GM19238 (cell line): Measurements from ENCODE around the gene SPEF1.
"Not testable (repeated sequence)": the region's sequence is repeated elsewhere in the genome, so short reads cannot be mapped to it uniquely, and the experiment has no call there.

ENCODE experiments used
- DNase-seq: peaks from one replicate; pipeline ENCODE4 v3.0.0; 2011; ENCODE audit warnings: low spot score; ENCODE audit not compliant: insufficient read length

The SPEF1 gene, protein sequence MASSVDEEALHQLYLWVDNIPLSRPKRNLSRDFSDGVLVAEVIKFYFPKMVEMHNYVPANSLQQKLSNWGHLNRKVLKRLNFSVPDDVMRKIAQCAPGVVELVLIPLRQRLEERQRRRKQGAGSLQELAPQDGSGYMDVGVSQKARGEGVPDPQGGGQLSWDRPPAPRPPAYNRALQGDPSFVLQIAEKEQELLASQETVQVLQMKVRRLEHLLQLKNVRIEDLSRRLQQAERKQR

DNA sequence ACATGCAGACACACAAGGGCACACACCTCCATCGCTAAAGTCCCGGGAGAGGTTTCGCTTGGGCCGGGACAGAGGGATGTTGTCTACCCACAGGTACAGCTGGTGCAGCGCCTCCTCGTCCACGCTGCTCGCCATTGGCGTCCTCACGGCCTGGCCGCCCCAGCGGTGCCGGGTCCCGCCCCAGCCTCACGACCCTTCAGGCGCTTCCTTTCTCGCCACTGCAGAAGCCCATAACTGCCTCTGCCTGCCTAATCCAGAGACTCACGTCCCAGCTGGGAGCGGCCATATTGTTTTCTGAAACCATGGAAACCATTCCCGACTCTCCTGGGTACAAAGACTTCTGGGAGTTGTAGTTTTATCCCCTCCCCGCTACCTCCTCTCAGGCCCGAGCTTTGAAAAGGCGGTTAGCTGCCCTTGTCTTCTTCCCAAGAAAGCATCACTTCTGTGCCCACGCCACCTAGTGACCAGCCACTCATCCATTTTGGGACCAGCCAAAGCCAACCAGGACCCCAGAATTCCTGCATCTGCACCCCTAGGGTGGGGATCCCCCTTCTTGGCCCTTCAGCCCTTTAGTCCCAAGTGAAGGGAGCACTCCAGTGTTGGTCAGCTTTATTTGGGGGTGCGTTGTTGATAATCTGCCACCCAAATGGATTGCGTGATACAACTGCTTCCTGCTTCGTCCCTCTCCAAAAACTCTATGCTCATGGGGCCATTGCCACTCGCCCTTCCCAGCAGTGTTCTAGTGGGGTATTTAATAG, at the start of gene SPEF1:
Gene SPEF1, minus strand, starts transcription at position 296 of the 758 bp plus-strand sequence. Its CDS starts 161 bp downstream, at position 135.
- peak; percentile 88 for DNase-seq

DNA sequence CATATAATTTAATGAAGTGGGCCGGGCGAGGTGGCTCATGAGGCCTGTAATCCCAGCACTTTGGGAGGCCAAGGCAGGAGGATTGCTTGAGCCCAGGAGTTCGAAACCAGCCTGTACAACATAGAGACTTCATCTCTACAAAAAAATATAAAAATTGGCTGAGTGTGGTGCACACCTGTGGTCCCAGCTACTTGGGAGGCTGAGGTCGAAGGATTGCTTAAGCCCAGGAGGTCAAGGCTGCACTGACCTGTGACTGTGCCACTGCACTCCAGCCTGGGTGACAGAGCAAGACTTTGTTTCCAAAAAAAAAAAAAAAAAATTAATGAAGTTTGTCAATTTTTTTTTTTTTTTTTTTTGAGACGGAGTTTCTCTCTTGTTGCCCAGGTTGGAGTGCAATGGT, 48.6 kb upstream of the SPEF1 start:
- not testable (repeated sequence) for DNase-seq

DNA sequence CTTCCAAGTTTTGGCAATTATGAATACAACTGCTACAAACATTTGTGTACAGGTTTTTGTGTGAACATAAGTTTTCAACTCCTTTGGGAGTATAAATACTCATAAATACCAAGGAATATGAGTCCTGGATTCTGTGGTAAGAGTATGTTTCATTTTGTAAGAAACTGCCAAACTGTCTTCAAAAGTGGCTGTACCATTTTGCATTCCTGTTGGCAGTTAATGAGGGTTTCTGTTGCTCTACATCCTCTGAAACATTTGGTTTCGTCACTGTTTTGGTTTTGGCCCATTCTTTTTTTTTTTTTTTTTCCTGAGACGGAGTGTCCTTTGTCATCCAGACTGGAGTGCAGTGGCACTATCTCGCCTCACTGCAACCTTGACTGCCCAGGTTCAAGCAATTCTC, 47.5 kb upstream of the SPEF1 start:
- no peak for DNase-seq

DNA sequence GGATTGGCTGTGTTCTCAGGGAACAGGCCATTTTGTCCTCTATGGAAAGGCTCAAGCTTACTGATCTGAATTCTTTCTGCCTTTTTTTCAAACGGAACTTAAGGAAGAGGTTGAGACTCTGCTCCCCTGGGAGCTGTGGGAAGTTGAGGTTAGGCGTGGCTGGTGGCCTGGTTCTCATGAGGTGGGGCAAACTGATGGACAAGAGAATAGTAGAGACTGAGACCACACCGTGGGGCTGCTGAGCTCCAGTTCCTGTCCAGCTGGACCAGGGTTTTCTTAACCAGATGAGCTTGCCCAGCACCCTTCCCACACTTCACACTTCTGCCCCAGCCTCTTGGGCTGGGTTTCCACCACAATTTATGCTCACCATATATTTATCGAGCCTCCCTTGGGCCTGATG, 45.2 kb upstream of the SPEF1 start:
- DNase-seq, result no peak

DNA sequence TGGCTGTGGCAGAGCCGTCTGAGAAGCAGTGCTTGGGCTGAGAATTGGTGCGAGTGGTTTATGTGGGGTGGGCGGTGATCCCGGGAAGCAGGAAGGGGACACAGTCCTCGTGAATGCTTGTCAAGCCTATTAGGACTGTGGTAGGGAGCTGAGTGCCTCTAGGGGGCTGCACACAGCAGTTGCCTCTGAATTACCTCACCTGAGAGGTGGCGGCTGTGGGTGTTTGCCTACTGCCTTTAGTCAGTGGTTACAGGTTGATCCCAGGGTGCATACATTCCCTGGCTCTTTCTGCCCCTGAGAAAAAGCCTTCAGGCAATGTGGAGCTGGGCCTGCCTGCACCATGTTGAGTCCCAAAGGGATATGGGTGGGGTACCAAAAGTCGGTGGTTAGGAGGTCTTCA, 44.3 kb upstream of the SPEF1 start:
- DNase-seq, result no peak

DNA sequence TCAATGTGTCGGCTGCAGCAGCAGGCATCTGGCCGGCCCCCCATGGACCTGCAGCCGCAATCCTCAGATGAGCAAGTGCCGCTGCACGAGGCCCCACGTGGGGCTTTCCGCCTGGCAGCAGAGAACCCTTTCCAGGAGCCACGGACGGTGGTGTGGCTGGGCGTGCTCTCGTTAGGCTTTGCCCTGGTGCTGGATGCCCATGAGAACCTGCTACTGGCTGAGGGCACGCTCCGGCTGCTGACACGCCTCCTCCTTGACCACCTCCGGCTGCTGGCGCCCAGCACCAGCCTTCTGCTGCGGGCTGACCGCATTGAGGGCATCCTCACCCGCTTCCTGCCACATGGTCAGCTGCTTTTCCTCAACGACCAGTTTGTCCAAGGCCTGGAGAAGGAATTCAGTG, 42.6 kb upstream of the SPEF1 start:
- no peak for DNase-seq

DNA sequence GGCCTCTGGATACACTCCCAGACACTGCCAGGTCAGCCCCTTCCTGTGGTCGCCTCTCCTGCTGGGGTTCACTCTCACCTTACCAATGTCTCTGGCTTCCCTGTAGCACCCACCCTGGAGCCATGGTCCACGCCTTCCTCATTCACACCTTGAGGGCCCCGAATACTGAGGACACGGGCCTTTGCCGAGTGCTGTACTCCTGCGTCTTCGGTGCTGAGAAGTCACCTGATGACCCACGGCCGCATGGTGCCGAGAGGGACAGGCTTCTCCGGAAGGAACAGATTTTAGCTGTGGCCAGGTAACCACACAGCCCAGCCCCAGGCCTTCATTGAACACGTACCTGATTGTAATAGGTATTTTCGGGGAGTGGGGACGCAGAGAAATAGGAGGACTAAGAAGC, 40.7 kb upstream of the SPEF1 start:
- DNase-seq, result no peak

DNA sequence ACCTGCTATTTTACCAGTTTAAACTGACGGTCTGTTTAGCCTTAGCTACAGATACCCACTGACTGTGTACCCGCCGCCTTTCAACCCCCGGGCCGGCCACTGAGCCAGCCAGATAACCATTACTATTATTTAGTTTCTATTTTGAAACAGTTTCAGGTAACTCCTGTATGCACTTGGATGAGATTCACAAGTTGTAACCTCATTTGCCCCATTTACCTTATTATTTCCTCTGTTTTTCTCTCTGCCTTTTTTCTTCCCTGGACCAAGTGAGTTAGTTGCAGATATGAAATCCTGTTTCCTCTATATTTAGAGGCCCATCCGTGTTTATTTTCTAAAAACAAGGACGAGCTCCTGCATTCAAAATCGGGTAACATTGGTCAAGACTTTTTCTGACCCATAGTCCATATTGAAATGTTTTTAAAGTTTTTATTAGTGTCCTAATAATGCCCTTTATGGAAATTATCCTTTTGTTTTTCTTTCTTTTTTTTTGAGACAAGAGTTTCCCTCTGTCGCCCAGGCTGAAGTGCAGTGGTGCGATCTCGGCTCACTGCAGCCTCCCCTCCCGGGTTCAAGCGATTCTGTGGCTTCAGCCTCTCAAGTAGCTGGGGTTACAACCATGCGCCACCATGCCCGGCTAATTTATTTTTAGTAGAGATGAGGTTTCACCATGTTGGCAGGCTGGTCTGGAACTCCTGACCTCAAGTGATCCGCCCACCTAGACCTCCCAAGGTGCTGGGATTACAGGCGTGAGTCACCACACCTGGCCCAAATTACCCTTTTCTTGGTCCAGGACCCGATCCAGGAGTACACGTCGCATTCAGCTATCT, 39.9 kb upstream of the SPEF1 start:
- no peak for DNase-seq

DNA sequence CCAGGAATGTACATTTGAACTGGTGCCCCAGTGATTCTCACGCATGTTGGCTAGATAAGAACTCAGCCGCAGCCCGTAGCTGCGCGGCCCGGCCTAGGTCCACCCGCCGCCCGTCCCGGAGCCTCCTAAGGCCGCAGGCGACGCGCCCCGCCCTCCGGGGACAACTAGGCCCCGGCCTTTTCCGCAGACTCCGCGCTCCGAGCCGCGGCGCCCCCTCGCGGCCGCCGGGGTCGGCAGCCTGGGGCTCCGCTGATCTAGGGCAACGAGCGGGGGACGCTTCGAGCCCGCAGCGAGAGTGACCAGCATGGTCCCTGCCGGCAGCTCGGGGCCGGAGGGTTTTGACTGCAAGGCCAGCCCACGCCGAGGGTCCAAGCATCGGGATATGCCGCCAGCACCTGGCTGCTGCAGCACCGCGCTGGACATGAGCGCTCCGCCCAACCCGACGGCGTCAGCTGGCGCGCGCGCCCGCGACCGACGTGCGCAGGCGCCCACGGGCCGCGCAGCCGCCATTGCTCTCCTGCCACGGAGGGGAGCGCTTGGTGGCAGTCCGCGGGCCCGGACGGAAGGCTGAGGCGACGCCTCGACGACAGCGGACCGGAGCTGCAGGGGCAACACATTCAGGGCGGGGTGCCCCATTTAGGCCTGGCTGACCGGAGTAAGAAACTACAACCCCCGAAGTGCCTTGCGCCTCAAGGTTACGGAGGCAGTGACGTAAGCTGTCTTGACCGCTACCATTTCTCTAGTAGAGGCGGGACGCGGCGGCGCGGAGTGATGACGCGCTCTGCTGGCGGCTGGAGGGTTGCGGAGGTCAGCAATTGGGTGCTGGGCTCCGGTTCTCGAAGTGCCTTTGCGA, 39.0 kb upstream of the SPEF1 start, which contains the start of gene AP5S1:
Gene AP5S1, plus strand, starts transcription at position 500 of the 853 bp plus-strand sequence. CDS start 1,571 bp downstream, outside the sequence.
- DNase-seq, result peak; percentile 91

DNA sequence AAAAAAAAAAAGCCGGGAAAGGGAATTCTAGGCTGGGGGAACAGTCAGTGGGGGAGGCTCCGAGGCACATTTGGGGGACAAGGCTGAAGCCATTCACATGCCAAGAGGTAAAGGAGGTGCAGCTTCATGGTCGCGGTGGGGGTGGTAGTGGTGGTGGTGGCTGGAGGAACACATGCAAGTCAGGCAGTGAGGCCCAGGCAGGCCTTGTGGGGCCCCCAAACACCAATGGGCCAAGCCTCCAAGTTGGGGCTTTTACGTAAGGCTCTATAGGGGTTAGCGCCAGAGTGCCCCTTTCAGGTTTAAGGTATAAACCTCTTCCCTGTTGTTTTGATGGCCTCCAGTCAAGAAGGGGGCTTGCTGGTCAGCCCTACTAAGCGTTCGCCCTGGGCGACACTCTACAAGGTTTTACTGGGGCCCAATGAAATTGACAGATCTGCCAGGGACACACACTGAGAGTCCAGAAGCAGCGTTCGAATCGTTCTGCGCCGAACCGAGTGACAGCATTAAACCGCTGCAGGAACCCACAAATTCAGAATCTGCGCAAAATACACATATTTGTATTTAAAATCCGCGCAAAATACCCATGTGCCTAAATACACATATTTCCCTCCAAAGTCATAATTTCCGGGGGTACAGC, 38.3 kb upstream of the SPEF1 start:
- no peak for DNase-seq

DNA sequence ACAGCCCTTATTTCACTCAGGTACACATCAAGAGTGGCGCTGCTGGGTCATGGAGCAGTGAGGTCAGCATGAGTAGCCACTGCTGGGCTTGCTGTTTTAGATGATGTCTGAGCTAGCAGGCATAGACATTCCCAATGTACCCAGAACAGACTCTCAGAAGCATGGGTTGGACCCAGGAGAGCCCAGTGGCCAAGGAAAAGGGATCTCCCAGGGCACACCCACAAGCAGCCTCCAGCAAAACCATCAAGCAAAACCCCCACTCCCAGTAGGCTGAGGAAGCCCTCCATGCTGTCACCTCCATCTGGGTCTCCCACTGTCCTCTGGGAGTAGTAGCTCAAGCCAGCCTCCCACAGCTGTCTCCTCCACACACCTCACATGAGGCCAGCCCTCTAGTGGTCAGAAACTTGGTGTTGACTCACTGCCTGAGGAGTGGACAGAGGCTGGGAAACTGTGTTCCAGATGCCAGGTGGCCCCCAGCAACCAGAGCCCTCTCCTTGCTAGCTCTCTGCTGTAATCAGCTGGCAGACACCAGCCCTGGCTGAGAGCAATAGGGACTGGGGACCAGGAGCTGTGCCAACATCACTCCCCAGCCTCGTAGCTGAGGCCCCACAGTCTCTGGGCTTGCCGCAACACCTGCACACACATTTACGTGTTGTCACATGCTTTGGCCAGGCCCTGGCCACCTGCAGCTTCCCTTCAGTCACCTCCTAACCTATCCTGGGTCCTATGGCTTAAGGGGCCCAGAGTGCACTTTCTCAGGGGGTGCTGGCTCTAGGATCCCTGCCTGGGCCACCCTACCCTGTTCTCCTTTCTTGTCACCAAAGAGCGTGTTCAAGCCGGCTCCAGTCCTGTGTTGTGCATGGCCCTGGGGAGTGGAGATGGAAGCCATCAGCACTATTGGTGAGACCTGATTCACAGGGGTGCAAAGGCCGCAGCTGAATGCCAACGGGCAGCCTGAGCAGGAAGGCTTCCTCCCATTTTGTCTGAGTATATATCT, 37.2 kb upstream of the SPEF1 start:
- DNase-seq, result no peak

DNA sequence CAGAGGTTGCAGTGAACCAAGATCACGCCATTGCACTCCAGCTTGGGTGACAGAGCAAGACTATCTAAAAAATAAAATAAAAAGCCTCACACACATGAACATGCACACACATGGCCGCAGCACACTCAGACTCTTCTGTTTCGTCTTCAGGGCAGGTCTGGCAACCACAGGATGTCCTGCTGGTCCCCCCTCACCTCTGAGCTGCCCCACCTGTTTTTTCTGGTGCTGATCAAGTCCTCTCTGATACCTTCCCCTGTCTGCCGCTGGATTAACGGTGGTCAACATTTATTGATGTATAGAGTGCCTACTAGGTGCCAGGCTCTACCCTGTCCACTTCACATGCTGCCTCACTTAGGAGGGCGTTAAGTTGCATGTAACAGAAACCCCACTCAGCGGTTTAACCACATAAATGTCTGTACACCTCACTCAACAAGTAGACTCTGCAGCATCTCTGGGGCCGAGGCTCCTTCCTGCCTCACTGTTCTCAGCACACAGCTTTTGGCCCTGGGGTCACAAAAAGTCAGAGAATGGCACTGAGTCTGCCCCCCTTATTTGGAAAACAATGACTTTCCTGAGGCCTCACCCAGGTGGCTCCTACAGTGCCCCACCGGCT, 34.6 kb upstream of the SPEF1 start:
- no peak for DNase-seq

DNA sequence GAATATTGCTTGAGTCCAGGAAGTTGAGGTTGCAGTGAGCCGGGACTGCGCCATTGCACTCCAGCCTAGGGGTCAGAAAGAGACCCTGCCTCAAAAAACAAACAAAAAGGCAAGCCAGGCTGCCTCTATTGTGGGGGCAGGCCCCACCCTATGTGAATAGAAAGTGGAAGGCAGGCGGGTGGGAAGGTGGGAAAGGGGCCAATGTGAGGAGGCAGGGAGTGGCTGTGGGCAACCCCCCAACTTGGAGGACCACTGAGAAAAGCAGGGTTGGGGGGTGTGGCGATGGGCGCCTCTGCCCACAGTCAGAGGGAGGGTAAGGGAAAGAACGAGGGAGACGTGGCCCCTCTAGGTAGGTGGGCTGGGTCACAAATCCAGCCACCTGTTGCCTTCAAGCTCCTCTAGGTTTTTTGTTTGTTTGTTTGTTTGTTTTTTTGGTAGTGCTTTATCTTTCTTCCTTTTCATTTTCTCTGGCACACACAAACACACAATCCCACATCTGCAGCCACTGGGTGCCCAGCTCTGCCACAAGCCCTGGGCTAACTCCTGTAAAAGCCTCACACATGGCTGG, 33.8 kb upstream of the SPEF1 start:
- no peak for DNase-seq

DNA sequence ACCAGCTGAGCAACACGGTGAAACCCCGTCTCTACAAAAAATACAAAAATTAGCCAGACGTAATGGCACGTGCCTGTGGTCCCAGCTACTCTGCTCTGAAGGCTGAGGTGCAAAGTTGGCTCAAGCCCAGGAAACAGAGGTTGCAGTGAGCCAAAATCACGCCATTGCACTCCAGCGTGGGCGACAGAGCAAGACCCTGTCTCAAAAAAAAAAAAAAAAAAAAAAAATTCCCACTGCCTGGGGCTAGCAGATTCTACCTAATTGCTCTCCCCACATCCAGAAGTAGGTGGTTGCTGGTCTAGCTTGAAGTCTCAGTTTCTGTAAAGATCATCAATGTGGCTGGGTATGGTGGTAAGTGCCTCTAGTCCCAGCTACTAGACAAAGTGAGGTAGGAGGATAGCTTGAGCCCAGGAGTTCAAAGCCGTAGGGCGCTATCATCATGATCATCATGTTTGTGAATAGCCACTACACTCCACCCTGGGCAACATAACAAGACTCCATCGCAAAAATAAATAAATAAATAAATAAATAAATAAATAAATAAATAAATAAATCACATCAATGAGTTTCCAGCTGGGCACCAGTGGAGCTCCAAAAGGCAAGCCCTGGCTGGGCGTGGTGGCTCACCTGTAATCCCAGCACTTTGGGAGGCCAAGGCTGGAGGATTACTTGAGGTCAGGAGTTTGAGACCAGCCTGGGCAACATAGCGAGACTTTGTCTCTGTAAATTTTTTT, 32.8 kb upstream of the SPEF1 start:
- DNase-seq, result no peak

DNA sequence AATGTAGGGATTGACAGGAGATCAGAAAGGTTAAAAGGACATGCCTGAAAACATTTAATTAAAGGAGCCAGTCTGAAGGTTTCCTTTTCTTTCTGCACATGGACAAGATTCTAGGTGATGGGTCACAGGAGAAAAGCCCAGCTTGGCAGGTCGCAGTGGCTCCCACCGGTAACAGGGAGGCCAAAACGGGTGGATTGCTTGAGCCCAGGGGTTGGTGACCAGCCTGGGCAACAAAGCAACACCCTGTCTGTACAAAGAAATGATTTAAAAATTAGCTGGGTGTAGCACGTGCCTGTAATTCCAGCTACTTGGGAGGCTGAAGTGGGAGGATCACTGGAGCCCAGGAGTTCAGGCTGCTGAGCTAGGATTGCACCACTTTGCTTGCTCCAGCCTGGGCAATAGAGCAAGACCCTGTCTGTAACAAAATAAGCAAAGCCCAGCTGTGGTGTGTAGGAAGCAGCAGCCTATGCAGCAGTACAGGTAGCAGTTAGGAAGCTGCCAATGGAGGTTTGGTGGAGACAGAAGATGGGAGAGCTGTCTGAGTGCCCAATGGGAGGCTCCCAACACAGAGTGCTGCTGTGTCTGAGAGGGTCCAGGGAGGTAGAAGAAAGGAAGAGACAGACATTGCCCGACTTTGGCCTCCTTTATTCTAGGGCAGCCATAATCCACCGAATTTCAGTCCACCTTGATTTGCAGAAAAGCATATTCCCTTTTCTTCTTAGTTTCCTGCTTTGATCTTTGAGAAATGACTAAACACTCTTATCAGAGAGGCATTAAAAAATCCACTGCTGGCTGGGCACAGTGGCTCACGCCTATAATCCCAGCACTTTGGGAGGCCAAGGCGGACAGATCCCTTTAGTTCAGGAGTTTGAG, 32.0 kb upstream of the SPEF1 start:
- no peak for DNase-seq

DNA sequence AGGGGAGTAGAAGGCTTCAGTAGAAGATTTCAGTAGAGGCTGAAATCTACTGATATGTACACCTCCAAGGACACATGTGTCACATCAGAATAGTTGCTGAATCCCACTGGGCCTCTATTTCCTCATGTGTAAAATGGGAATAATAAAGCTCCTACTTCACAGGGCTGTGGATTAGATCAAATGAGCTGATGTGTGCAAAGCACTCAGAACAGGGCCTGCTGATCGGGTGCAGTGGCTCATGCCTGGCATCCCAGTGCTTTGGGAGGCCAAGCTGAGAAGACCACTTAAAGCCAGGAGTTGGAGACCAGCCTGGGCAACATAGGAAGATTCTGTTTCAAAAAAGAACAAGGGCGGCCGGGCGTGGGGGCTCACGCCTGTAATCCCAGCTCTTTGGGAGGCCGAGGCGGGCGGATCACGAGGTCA, 31.0 kb upstream of the SPEF1 start:
- no peak for DNase-seq
